Activated effector memory CD4-positive, alpha-beta T cell treated with anti-CD3 and anti-CD28 coated beads, Interleukin-2, amount 50 U/mL, for 16 hours (primary cell): Measurements from ENCODE around the gene PYGM.

ENCODE experiments used
- DNase-seq: peaks from one replicate; pipeline ENCODE4 v3.0.0-alpha.2; 2020

PYGM gene

DNA sequence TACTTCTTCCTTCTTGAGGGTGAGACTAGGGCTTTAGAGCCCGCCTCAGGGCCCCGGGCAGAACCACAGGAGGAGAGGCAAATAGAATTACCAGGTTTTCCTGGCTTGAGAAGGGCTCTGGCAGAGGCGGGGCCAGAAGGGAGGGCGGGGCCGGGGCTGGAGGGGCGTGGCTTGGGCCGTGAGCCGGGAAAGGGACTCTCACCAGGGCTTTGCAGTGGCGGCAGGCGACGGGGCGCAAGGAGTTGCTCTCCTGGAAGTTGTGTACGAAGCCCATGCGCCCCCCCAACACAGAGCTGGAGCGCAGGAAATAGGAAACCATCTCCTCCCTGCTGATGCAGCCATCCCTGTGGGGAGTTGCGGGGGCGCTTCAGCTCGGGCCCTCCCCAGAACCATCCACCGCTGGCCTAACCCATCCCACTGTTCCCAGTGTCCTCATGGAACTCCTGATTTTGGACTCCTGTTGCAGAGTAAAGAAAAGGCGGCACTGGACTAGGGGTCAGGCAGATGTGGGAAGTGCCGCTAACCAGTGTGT is 29.9 kb downstream of the PYGM start:
- DNase-seq: no peak

GRCh38 chr11:64728757-64729365 is 30.9 kb downstream of the PYGM start:
- no peak for DNase-seq

DNA sequence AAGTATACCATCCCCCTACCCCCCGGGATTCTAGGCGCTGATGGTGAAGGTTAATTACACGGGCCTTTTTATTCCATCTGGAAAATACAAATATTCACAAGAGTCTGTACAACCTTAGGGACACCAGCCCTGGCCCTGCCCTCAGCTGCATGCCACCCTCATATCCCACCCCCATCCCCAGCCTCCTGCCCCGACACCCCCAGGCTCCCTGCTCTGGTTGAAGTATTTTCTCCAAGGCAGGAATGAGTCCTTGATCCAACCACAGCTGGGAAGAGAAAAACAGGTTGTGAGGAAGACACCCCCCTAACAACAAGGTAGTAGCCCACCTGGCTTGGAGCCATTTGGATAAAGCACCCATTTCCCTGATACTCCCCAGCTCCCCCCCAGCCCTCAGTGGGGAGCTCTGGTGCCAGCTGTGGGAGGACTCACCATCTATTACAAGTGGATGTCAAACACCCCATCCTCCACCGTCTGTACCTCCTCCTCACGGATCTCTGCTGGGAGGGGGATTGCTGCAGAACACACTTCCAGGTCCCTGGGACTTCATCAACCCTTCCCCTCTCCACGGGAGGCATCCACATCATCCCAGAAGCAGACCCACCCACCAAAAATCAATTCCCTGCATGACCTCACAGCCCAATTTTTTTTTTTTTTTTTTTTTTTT is 32.8 kb downstream of the PYGM start:
- DNase-seq: no peak

DNA sequence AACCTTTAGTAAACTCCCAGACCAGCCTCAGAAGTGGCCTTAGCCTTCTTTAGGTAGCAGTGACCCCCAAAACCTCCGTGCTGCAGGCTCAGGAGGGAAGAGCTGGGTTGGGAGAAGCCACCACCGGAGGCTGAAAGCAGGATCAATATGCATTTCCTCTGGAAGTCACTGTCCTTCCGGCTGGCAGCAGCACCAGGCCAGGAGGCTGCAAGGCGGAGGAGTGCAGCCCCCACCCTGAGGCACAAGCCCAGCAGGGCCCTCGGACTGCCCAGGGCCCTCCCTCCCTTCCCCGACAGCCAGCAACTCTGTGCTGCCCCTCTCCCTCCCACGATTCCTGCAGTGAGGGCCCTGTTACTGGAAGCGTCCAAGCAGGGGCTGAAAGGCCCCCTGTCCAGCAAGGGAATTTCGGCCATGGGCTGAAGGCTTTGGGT is 33.5 kb downstream of the PYGM start:
- DNase-seq: no peak

- DNase-seq: peak; percentile 60
Measured at GRCh38 chr11:64724863-64725532, 34.8 kb downstream of the PYGM start.

DNA sequence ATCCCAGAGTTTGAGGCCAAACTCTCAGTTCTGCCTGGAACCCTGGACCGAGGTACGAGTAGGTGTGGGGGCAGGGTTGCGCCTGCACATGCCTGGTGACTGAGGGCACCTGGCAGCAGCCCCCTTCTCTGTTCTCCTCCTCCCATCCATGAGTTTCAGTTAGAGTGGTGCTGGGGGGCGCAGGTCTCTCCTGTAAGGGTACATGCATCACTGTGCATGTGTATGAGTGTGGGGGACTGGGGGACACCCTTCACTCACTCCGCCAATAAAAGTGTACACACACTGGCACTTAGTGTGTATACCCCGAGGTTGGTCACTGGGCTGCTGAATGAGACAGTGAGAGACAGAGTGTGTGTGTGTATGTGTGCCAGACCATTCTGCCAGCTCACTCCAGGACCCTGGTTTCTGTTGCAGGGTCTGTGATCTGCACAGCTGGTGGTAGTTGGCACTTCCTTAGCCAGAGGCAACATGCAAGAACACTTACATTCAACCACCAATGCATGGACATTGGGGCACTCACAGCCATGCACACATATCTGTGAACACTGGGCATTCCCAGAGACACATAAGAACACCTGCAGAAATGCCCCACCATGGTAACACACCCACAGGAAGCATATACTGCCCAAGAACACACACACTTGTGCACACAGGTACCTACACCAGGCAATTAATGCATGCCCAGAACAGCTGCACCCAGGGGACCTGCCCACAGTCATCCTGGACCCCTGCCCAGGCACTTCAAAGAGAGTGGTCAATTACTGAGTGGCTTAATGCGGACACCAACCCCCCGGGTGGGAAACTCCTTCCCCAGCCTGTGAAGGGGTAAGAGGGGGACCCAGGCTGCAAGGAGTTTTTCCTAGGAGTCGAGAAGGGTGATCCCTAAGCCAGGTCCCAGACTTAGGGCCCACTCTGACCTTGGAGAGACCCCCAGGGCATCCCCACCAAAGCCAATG is 35.6 kb downstream of the PYGM start:
- peak; percentile 58 for DNase-seq

DNA sequence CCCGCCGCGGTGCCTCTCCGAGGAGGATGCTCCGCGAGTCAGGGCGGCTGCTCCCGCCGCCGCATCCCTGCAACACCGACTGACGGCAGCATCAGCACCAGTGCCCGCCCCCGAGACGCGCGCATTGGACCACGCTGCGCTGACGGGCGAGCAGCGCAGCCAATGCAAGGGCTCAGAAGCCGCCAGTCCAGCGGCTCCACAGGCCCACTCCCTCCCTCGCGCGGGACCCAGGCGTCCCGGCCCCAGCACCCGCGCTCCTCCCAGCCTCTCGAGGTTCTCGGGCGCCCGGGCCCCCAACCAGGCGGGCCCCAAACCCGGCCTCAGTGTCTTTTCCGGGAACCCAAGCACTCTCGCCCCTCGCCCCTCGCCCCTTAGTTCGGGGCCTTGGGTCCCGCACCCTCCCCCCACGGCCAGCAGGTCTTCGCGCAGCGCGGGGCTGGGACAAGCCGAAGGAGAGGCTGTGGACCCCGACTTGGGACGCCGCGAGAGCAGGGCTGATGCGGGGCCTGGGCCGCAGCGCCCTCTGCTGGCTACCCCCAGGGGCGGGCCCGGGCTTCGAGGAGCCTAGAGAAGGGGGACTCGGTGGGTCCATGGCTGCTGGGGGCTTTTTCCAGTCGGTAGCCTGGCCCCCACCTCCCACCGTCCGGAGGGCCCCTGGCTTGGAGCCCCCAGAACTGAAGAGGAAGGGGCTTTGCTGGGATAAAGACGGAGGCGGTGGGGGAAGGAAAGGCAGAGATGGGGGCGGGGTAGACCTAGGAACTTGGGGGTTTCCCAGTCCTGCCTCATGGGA is 36.5 kb downstream of the PYGM start, which contains the start of gene NRXN2:
TSS of gene NRXN2 (minus strand) at position 81 of the 790 bp plus-strand sequence. CDS start 9,498 bp downstream, outside the sequence.
- DNase-seq: peak; percentile 95

DNA sequence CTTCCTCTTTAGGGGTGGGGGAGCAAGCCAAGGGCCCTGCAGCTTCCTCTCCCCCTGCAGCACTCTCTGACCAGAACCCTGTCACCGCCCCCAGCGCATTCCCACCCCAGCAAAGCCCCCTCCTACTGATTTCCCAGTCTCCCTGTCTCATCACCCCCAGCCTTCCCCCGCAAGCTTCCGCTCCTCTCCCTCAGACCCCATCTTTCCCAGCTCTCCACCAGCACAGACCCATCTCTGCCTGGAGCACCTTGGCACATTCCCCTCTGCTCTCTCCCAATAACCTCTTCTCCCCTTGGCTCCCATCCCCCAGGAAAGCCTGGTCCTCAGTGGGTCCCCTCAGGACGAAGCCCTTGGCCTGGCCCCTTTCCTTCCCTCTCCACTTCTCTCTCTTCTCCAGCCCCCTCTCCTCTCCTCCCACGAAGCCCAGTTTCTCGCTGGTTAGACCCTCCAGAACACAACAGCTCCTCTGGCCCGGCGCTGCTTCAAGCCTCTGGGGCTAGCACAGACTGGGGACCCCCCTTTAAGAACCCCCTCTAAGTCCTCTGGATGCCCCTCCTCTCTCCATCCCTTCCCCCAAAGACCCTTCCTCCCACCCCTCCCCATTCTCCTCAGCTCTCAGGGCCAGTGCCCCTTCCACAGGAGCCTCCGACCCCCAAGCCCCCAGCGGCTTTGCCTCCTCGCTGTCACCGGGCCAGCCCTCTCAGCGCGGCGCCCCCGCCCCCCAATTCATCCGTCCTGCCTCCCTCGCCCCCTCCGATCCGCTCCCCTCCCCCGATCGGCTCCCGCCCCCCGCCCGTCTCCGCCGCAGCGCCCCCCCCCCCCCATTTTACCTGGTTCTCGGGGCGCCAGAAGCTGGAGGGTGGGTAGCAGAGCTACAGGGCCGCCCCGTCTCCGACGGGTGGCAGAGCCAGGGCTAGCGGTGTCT is 37.4 kb downstream of the PYGM start:
- no peak for DNase-seq

- DNase-seq: no peak
Measured at GRCh38 chr11:64721359-64721699, 38.4 kb downstream of the PYGM start.

DNA sequence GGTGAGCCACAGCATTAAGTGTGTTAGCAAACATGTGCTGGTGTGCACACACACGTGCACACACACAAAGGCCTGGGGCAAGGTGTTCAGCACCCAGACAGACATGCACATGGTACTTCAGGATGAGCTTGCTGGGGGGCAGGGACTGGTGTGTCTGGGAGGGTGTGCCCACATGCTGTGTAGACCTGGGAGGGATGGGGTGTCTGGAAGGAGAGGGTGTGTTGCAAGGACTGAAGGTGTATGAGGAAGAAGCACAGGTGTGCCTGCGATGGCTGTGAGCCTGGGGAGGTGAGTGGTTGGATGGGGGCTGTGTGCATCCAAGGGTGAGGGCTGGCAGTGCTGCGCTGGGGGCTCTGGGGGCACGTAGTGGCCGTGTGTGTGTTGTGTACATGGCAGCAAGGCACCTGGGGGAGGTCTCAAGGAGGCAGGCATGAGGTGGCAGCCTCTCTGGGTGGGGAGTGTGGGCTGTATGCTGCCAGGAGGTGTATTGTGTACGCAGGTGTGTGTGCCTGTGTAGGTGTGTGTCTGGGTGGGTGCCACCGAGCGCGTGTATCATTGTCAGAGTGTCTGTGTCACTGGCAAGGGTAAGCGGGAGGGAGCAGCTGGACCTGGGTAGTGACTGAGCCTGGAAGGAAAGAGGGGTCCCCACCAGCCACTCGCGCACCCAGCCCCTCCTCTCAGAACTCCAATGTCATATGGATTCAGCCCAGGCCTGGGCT is 39.0 kb downstream of the PYGM start:
- no peak for DNase-seq

GRCh38 chr11:64720167-64720566 is 39.6 kb downstream of the PYGM start:
- DNase-seq: no peak

- DNase-seq: no peak
Measured at GRCh38 chr11:64719406-64719805, 40.4 kb downstream of the PYGM start.

GRCh38 chr11:64718780-64719124 is 41.0 kb downstream of the PYGM start:
- DNase-seq: no peak

DNA sequence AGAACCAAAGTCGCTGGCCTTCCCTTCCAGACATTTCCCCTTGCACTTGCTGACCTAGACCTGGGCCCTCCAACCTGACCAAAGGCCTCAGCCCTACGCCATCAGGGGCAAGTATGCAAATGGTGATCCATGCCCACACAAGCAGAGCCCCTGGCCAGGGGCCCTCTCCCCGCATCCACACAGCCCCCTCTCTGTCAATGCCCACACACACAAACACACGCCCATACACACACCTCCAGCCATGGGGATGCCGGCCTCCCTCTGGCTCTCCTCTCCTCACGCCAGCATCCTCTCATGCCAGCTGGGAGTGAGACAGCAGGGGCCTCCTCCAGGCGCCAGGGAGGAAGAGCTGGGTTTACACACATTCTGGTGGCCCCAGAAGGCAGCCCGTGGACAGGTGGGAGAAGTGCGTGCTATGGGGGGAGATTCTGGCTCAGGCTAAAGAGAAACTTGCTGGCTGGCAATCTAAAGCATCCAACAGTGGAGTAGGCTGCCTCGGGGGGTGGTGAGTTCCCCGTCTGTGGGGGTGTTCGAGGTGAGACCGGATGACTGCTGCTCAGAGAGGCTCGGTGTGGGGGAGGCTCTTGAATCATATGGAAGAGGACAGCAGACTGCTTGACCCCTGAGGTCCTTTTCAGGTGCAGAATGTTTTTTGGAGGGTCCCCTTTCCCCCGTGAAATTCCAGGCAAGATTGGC is 41.5 kb downstream of the PYGM start:
- no peak for DNase-seq

DNA sequence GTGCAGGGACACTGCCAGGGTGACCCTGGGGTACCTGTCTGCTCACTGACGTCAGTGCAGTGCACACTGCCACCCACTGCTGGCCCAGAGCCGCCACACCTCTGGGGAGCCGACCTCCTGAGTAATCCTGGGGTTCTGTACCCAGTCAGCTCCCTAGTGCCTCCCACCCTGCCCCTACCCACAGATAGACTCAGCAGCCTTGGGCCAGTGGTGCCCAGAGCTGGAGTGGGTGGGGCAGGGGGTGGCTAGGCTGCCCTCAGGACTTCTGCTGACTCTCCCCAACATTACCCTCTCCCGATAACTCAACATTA is 42.6 kb downstream of the PYGM start:
- no peak for DNase-seq

DNA sequence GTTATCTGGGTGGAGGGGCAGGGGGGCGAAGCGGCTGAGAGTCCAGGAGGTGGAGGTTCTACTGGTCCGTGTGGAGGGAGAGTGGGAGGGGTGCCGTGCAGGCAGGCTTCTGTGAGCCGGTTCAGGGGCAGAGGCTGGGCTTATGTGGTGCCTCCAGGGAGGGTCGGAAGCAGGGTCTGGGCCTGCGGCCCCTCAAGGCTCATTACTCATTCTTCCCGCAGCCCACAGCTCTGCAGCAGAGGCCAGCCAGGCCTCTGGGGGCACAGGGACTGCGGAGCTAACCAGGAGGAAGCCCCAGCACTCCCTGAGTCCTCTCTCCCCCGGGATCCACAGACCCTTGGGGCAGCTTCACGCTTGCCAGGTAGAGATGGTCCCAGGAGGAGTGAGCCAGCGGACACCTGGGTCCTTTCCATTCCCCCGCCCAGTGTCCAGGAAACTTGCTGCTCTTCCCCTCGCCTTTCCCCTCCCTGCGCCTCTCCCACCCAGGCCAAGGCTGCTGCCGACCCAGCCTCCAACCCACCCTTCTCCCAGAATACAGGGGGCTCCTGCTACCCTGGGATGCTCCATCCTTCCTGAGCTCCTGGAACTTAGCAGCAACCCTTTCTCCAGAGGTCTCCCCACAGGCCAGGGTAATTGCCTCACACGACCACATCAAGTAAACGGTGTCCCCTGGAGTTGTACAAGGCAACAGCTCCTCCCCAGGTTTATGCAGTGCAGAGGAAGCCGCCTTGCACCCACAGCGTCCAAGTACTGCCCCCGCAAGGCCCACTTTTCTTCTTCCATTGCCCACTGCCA is 43.1 kb downstream of the PYGM start:
- DNase-seq: no peak

DNA sequence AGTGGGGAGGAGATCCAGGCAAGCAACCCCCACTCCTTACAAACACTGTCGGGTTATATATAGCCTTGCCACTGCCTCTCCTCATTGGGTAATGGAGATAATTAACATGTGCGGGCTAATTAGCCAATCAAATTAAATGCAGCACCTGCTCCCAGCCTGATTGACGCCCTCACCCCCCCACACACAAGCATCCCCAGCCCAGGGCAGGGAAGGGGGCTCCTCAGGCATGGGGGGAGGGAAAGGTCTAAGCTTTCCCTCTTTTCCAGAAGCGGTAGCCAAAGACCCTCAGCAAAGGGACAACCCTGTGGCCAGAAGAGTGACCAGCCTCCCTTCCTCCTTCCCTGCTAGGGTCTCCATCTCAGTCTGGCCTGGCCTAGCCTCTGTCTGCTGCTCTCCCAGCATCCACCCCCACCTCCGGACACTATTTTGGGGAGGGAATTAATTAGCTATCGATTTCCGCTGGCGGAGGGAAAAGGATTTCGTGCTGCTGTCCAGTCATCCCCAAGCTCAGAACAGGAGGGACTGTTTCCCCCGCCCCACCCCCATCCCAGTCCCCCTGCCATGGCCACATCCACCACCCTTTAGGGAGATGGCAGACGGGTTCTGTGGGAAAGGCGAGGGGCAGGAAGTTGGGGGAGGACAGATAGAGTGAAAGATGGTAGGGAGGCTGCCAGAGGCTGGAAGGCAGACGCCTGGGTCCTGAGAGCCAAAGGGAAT is 43.9 kb downstream of the PYGM start:
- no peak for DNase-seq

- no peak for DNase-seq
Measured at GRCh38 chr11:64715110-64715509, 44.7 kb downstream of the PYGM start.
